Stimulated activated CD8-positive, alpha-beta memory T cell treated with anti-CD3 and anti-CD28 coated beads, Interleukin-15, amount 100 ng/mL, for 48 hours (primary cell): ENCODE data around the gene ST14.
"Not testable (repeated sequence)": the region's sequence is repeated elsewhere in the genome, so short reads cannot be mapped to it uniquely, and the experiment has no call there.

Experiments used
- DNase-seq, 2 donors: peaks; one replicate each; pipeline ENCODE4 v3.0.0-alpha.2; 2020; ENCODE audit warnings: low read depth in 2 of 2

The ST14 gene

DNA sequence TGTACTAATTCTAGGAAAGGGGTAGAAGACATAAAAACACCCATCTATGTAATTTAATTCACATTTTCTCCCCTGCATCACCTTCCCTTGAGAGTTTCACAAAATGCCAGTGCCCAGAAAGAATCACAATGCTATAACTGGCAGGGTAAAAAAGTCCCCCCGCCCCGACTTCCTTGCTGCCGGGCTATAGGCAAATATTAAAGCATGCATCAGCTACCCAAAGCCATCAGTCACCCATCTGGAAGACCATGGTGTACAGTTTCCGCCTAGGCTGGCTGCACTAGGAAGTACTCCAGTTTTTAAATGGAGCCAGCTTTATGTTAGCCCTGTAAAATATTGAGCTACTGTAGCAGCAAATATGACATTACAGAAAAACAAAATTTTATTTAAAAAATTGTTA lies 67.8 kb downstream of the ST14 start:
- DNase-seq, result no peak

GRCh38 chr11:130233486-130233885 lies 73.9 kb downstream of the ST14 start:
- not testable (repeated sequence) for DNase-seq

DNA sequence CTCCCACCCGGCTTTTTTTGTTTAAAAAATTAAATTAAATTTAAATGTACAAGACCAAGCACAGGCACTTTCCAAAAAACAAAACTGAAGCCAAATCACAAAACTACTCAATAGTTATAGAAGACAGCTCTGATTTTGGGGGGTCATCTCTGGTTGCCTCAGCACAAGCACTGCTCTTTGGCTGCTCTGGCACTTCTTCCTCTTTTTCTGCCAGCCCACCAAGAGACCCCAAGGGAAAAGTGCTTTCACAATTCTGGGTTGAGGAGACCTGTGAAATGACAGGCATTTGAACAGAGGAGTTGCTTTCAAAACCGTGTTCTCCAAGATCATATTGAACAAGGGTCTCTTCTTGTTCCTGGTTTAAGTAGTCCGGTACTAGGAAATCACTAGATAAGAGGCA lies 74.3 kb downstream of the ST14 start:
- DNase-seq, result not testable (repeated sequence)

- no peak for DNase-seq
Measured at GRCh38 chr11:130234315-130234714, 74.7 kb downstream of the ST14 start.

DNA sequence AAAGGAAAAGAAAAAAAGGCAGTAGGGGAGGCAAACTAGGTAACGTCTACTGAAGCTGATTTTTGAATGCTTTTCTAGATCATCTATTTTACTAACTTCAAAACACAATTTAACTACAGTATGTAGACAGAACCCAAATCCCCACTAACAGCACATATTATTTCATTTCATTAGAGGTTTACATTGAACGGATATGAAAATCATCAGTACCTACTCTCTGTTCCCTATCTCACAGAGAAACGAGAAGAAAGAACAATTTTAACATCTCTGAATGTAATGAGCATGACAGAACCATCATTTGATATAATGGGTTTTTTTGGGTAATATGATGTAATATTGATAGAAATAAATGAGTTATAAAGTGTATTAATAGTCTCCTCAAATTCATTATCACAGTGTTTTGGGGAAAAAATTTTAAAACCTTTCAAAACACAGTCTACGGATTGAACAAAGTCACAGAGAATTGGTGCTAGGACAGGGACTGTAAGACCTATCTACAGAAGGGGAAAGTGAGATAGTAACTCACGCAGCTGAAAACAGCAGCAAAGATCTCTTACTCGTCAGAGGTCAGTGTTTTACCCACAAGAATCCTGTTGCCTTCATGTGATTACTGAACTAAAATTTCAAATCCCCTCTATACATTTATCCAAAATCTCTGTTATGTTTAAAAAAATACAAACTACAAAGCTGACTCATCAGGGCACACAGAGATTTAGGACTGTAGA lies 77.9 kb downstream of the ST14 start:
- no peak for DNase-seq

- DNase-seq, result no peak
Measured at GRCh38 chr11:130241713-130242112, 82.1 kb downstream of the ST14 start.

- no peak for DNase-seq
Measured at GRCh38 chr11:130243816-130244215, 84.2 kb downstream of the ST14 start.

GRCh38 chr11:130244848-130245247 lies 85.3 kb downstream of the ST14 start:
- no peak for DNase-seq

DNA sequence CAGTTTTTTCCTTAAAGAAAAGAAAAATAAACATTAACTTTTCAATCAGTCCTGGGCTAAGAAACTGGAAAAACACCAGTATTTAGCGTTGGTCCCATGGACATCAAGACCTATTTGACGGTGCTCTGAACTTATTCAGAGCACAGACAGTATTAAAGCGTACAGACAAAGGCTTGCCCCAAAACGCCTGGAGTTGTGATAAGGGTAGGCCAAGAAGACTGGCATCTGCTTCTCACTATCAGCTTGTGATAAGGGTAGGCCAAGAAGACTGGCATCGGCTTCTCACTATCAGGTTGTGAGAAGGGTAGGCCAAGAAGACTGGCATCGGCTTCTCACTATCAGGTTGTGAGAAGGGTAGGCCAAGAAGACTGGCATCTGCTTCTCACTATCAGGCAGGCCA lies 85.8 kb downstream of the ST14 start:
- DNase-seq, result not testable (repeated sequence)

- DNase-seq, result no peak
Measured at GRCh38 chr11:130246270-130246669, 86.7 kb downstream of the ST14 start.

DNA sequence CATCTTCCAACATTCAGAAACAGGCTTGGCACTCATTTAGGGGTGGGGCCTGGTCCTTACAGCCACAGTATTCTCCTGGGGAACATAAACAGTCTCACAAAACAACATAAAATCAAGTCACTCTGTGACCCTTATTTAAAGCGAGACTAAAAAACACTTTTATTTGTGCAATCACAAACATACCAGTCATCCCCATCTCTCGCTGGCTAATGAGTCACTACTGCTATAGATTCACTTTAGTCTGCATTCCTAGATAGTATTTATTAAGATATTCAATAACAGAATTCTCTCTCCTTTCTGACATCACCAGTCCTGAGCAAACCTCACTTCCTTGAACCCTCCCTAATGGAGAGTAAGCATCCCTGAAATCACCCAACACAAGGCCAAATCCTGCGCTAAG lies 87.2 kb downstream of the ST14 start:
- no peak for DNase-seq

GRCh38 chr11:130247319-130247718 lies 87.7 kb downstream of the ST14 start:
- DNase-seq, result no peak

GRCh38 chr11:130249371-130249770 lies 89.8 kb downstream of the ST14 start:
- DNase-seq, result no peak

DNA sequence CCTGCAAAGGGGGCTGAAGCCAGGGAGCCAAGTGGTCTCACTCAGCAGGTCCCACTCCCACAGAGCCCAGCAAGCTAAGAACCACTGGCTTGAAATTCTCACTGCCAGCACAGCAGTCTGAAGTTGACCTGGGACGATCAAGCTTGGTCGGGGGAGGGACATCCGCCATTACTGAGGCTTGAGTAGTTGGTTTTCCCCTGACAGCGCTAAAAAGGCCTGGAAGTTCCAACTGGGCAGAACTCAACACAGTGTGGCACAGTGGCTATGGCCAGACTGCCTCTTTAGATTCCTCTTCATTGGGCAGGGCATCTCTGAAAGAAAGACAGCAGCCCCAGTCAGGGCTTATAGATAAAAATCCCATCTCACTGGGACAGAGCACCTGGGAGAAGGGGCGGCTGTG lies 90.3 kb downstream of the ST14 start:
- not testable (repeated sequence) for DNase-seq

- DNase-seq, result not testable (repeated sequence)
Measured at GRCh38 chr11:130251763-130252162, 92.2 kb downstream of the ST14 start.
